GM12873 (cell line): ENCODE data around the gene ADTRP.

Experiments
- TF ChIP-seq, protein P1 (sequence below): IDR thresholded peaks from 2 replicates; pipeline ENCODE4 v1.5.1; 2012; ENCODE audit warnings: low read depth, mild to moderate bottlenecking, moderate library complexity, low read length, control low read depth; ENCODE audit not compliant: insufficient read depth; ENCODE audit errors: missing control alignments

The ADTRP gene

DNA sequence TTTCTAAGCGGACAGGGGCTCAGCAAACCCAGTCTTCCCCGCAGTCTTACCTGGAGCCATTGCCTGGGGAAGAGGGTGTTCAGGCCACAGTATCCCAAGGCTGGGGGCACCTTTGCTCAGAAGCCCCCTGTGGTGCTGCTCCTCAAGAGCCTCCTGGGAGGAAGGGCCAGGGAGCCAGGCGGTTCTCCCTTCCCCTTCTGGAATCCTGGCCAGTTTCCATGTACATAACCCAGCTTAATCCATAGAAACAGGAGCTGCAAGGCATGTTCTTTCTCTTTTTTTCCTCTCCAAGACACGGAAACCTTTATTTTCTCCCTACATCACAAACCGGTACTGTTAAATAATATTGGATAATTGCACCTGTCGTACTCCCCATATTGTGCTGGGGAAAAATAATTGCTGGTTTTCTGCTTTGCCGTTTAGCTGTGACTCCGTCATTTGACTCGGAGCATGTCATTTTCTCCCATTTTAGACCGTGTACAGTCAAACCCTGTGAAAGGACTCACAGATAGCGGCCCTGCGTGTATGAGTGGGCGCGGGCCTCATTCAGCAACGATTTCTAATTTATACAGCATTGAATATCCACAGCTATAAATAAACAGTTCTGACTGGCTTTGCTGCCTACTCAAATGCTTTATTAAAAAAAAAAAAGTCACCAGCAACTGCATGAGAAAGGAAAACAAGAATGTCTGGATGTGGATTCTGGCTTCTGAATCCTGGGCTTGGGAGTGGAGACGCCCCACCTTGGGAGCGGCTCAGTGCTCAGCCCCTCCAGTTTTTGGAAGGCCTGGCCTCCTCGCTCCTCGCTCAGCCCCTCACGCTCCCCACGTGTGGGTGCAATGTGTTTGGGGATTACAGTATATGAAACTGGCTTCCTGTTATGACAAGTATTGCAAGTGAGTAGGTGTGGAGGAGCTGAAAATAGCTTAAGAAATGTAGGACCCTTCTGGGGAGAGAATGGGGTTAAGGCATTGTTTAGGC lies 67.3 kb downstream of the ADTRP start:
- TF ChIP-seq, protein P1, sequence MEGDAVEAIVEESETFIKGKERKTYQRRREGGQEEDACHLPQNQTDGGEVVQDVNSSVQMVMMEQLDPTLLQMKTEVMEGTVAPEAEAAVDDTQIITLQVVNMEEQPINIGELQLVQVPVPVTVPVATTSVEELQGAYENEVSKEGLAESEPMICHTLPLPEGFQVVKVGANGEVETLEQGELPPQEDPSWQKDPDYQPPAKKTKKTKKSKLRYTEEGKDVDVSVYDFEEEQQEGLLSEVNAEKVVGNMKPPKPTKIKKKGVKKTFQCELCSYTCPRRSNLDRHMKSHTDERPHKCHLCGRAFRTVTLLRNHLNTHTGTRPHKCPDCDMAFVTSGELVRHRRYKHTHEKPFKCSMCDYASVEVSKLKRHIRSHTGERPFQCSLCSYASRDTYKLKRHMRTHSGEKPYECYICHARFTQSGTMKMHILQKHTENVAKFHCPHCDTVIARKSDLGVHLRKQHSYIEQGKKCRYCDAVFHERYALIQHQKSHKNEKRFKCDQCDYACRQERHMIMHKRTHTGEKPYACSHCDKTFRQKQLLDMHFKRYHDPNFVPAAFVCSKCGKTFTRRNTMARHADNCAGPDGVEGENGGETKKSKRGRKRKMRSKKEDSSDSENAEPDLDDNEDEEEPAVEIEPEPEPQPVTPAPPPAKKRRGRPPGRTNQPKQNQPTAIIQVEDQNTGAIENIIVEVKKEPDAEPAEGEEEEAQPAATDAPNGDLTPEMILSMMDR = no peak

DNA sequence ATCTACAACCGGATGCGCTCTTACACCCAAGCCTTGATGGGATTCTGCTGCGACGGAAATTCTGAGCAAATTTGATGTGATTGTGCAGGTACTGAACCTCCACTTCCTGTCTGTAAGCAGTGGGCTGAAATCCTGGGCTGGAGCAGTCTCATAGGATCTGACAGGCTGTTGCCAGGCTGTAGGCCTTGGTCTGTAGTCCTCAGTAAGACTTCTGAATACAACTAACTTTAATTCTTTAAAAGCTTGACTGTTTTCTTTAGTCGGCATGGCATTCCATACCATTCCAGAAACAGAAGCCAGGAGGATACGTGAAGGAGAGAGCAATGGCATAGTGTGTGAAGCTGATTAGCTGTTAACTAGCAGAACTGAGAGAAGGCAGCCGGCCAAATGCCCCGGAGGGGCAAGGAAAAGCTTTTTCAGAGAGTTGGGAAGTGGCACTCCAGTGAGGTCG lies 68.3 kb downstream of the ADTRP start:
- TF ChIP-seq, protein P1 = no peak

DNA sequence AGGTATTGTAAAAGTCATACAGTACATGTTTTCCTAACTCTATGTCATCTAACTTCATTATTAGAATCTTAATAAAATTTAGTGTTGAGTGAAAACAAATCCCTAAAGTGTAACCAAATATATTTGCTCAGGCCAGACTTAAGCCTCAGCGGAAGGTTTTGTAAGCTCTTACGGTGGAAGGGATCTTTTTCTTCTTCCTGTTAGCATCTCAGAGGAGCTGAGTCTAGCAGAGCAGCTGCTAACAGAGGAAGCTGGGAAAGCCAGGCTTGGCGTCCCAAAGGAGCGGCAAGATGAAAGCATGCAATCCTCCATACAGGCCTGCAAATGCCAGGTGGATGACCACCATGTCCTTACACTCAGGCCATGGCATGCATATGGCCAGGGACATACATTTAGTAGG lies 72.4 kb downstream of the ADTRP start:
- TF ChIP-seq, protein P1 = no peak

DNA sequence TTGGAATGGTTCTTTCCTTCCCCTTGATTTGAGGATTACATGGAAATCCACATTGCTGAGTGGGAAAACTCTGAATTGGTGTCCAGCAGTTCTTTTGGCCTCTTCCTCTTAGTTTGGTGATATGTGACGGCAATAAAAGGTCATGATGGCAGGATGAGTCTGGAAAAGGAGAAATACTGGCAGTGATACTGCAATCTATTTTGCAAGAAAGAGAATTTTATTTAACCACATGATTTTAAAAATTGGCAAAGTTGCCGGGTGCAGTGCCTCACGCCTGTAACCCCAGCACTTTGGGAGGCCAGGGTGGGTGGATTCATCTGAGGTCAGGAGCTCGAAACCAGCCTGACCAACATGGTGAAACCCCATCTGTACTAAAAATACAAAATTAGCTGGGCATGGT lies 73.1 kb downstream of the ADTRP start:
- TF ChIP-seq, protein P1 = no peak

DNA sequence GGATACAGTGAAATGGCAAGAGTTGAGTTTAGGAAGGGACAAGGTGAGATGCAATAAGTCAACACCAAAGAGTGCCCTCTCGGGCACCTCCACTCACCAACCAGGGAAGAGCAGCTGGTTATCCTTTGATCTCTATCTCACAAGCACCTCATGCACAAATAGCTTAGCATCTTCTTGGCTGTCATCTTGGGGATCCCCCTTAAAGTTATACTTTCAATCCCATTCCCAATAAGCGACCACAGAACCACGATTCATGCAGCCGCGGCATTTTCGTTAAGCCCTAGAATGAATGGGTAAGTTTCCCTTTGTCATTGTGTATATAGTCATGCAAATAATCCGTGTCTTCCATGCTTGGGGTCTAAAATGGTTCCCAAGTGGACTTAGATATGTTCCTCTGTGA lies 73.5 kb downstream of the ADTRP start:
- TF ChIP-seq, protein P1 = no peak

DNA sequence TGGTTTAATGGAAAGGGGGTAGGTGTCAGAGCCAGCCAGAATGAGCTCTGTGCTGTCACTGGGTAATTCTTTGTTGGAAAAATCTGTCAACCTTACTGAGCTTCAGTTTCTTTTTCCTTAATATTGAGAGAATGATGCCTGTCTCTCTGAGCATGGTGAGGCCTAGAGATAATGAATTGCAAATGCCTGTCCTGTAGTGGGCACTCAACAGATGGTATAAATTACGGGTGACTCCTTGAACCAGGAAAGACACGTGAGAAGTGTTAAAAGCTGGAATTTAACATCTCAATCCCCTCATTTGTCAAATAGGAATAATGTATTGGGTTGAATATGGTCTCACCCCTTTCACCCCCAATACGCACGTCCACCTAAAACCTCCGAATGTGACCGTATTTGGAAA lies 74.9 kb downstream of the ADTRP start:
- TF ChIP-seq, protein P1 = no peak

DNA sequence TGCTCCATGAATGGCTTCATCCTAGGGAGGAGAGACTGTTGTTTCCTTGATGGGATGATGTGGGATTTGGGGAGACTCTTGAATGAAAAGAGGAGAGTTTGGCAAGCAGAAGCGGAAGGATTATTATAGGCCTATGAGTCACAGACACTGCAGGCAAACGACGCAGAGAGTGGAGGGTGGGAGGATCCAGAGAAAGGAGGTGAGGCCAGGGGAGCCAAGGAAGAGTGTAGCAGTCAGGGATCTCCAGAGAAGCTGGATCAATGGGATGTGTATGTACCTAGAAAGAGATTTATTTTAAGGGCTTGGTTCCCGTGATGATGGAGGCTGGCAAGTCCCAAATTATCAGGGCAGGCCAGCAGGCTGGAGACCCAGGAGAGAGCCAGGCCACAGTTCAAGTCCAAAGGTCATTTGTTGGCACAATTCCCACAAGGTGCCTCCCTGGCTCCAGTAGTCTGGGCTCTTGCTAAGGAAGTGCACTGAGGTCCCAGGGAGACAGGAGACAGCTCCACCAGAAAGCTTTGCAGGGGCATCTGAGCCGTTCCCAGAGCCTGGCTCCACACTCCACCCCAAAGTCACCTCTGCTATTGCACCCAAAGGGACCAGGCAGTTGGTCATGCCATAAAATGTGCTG lies 76.0 kb downstream of the ADTRP start:
- TF ChIP-seq, protein P1 = no peak
